Measurements from ENCODE around the gene NPB.

Gene NPB

DNA sequence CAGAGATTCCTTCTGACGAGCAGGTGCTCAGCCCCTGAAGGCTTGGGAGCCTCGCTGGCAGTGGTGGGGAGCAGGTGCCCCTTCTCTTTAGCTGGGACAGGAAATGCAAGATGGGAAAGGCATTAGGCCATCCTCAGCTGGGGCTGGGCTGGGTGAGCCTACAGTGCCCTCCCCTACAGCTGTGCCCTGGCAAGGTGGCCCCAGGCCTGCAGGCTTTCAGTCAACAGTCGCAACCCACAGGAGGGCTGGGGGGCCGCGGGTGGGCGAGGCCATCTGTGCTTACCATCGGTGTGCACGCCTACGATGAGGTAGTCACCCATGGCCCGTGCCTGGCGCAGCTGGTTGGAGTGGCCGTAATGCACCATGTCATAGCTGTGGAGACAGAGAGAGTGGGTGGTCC, 7.2 kb downstream of the NPB start:
- 95 to 96% methylated on average over 10 to 12 of the region's 12 CpGs for WGBS, 2 experiments (ENCODE audit: insufficient coverage in 2 of 2)
- H3K27ac ChIP-seq (ENCODE audit: low read depth, low read length, severe bottlenecking): no peak overlapping the region
- peaks cover 3% of the 10 kb centered on the region for H3K4me1 ChIP-seq (ENCODE audit: control insufficient read depth, insufficient read depth, low read length, poor library complexity, severe bottlenecking)
- H3K36me3 ChIP-seq (ENCODE audit: control insufficient read depth, insufficient read depth, low read length): peaks cover 77% of the 10 kb centered on the region
- no peaks in the 10 kb centered on the region for H3K9me3 ChIP-seq (ENCODE audit: control insufficient read depth, low read length)
- H3K4me3 ChIP-seq (ENCODE audit: extremely low read depth, insufficient read depth, low read length, poor library complexity, severe bottlenecking): no peak overlapping the region

GRCh38 chr17:81909966-81910839, 8.2 kb downstream of the NPB start:
- Histone ChIP-seq H3K9me3 (ENCODE audit: control insufficient read depth, low read length) (no peaks in the 10 kb centered on the region), H3K4me1 (ENCODE audit: control insufficient read depth, insufficient read depth, low read length, poor library complexity, severe bottlenecking) (peaks cover 3% of the 10 kb centered on the region), H3K27ac (ENCODE audit: low read depth, low read length, severe bottlenecking) (no peak overlapping the region), H3K4me3 (ENCODE audit: extremely low read depth, insufficient read depth, low read length, poor library complexity, severe bottlenecking) (peak overlapping the region; percentile 65), H3K36me3 (ENCODE audit: control insufficient read depth, insufficient read depth, low read length) (peaks cover 80% of the 10 kb centered on the region)
- 35 to 42% methylated on average over 15 to 19 of the region's 23 CpGs for WGBS, 2 experiments (ENCODE audit: insufficient coverage in 2 of 2)

DNA sequence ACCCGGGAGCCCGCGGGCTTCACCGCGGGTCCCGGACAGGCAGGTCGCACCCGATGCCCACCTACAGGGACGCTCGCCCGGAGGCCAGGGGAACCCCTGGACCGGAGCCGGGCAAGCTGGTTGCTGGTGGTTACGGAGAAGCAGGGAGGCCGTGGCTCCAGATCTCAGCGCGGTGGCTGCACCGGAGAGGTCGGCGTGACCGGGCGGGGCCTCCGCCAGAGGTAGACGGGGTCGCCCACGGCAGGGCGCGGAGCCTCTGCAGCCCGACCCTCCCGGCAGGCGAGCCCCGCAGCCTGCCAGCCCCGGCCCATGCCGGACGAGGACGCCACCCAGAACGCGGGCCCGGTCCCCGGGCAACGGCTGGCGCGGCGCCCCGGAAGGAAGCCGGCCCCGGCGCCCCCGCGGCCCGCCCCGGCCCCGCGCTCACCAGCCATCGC, 8.8 kb downstream of the NPB start:
- 1% methylated on average over 35 to 39 of the region's 55 CpGs for WGBS, 2 experiments (ENCODE audit: insufficient coverage in 2 of 2)
- Histone ChIP-seq H3K4me3 (ENCODE audit: extremely low read depth, insufficient read depth, low read length, poor library complexity, severe bottlenecking) (peak overlapping the region; percentile 65), H3K27ac (ENCODE audit: low read depth, low read length, severe bottlenecking) (no peak overlapping the region), H3K4me1 (ENCODE audit: control insufficient read depth, insufficient read depth, low read length, poor library complexity, severe bottlenecking) (peaks cover 3% of the 10 kb centered on the region), H3K36me3 (ENCODE audit: control insufficient read depth, insufficient read depth, low read length) (peaks cover 81% of the 10 kb centered on the region), H3K9me3 (ENCODE audit: control insufficient read depth, low read length) (no peaks in the 10 kb centered on the region)

GRCh38 chr17:81911277-81911961, 9.4 kb downstream of the NPB start, which contains the start of gene PCYT2:
PCYT2 (minus strand) TSS chr17:81911399; CDS start chr17:81911355, 44 bp downstream.
- 16 to 17% methylated on average over 42 of the region's 84 CpGs for WGBS, 2 experiments (ENCODE audit: insufficient coverage in 2 of 2)
- Histone ChIP-seq H3K27ac (ENCODE audit: low read depth, low read length, severe bottlenecking) (no peak within 1 kb of the TSS), H3K36me3 (ENCODE audit: control insufficient read depth, insufficient read depth, low read length) (peaks cover 80% of the 10 kb centered on the region), H3K4me1 (ENCODE audit: control insufficient read depth, insufficient read depth, low read length, poor library complexity, severe bottlenecking) (peaks cover 3% of the 10 kb centered on the region), H3K4me3 (ENCODE audit: extremely low read depth, insufficient read depth, low read length, poor library complexity, severe bottlenecking) (peak within 1 kb of the TSS; percentile 65), H3K9me3 (ENCODE audit: control insufficient read depth, low read length) (no peaks in the 10 kb centered on the region)

DNA sequence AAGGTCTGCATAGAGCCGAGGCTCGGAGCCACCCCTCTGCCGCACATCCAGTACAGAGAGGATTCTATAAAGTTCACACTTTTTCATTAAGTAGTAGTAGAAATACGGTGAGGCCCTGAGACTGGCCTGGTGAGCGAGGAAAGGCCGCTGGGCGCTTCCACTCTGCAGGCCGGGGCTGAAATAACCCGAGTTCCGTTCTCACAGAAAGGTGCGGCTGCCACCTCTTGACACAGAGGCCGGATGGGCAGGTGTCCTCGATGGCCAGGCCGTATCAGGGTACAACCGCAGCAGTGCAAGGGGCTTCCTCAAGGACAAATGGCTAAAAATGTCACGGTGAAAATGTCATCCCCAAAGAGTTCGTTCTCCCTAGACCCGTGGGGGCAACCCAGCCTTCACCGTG, 9.9 kb downstream of the NPB start:
- Histone ChIP-seq H3K27ac (ENCODE audit: low read depth, low read length, severe bottlenecking) (no peak overlapping the region), H3K4me3 (ENCODE audit: extremely low read depth, insufficient read depth, low read length, poor library complexity, severe bottlenecking) (peak overlapping the region; percentile 5), H3K36me3 (ENCODE audit: control insufficient read depth, insufficient read depth, low read length) (peaks cover 75% of the 10 kb centered on the region), H3K9me3 (ENCODE audit: control insufficient read depth, low read length) (no peaks in the 10 kb centered on the region), H3K4me1 (ENCODE audit: control insufficient read depth, insufficient read depth, low read length, poor library complexity, severe bottlenecking) (peaks cover 6% of the 10 kb centered on the region)
- WGBS, 2 experiments (ENCODE audit: insufficient coverage in 2 of 2): 92 to 94% methylated on average over 15 to 19 of the region's 19 CpGs

DNA sequence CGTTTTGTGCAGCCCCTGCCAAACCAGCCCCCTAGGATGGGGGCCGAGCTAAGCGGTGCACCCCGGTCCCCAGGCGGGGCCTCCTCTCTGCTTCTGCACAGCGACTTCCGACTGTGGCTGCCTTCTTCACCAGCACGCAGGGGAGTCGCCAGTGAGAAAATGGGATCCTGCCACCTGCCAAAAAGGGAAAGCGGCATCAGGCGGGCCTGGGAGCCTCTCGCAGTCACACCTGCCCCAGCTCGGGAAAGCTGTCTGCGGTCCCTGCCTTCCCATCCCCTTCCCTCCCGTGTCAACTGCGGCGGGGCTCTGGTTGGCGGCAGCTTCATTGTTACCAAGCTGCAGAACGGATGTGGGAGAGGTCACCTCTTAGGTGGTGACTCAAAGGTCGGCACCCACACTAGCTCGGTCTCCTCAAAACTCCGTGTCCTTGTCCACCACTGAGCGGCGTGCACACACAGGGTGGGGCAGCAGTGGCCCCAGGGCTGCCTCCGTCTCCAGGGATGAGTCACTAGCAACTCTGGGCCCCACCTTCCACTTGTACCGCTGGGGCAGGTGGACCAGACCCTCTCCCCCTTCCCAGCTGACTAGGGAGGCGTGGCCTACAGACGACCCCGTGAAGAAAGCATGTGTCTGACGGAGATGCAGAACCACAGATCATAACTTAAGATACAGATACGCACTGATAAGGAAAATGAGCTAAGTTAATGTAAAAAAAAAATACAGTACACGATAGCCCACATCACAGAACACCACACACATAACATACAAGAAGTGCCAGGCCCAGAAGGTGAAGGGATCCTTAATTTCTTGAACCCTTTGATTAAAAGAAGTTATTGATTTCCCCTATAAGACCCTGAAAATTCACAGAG, 10.6 kb downstream of the NPB start:
- H3K36me3 ChIP-seq (ENCODE audit: control insufficient read depth, insufficient read depth, low read length): peaks cover 68% of the 10 kb centered on the region
- H3K4me1 ChIP-seq (ENCODE audit: control insufficient read depth, insufficient read depth, low read length, poor library complexity, severe bottlenecking): peaks cover 10% of the 10 kb centered on the region
- 94 to 97% methylated on average over 25 to 26 of the region's 32 CpGs for WGBS, 2 experiments (ENCODE audit: insufficient coverage in 2 of 2)
- H3K4me3 ChIP-seq (ENCODE audit: extremely low read depth, insufficient read depth, low read length, poor library complexity, severe bottlenecking): no peak overlapping the region
- no peak overlapping the region for H3K27ac ChIP-seq (ENCODE audit: low read depth, low read length, severe bottlenecking)
- no peaks in the 10 kb centered on the region for H3K9me3 ChIP-seq (ENCODE audit: control insufficient read depth, low read length)

DNA sequence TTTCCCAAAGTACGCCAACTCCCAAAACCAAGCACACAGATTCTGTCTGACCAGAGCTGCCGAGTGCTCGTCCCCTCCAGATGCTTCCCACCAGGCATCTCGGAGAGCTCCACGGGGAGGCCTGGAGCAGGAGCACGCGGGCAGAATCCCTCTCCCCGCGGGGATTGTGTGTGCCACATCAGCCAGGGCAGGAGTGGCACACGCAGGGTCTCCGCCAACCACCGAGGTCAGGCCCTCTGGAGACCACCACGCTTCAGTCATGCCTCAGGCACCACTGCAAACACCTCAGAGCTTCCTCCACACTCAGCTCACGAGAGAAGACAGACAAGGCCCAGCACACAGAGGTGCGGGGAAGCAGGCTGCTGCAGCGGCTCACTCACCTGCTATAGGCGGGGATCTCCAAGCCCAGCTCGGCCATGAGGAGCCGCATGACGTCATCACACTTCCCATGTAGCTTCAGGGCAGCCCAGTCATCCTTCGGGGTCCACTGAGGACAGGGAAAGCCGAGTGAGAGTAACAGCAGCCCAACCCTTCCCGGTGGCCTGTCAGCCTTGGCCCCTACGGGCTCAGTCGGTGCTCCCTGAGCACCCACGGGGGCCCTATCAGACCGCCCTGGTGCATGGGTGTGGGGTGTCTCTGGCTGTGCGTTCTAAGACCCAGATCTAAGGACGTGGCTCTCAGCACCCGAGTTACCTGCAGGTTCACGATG, 11.5 kb downstream of the NPB start:
- WGBS, 2 experiments (ENCODE audit: insufficient coverage in 2 of 2): 94 to 97% methylated on average over 27 to 30 of the region's 31 CpGs
- H3K4me3 ChIP-seq (ENCODE audit: extremely low read depth, insufficient read depth, low read length, poor library complexity, severe bottlenecking): no peak overlapping the region
- H3K9me3 ChIP-seq (ENCODE audit: control insufficient read depth, low read length): no peaks in the 10 kb centered on the region
- peaks cover 10% of the 10 kb centered on the region for H3K4me1 ChIP-seq (ENCODE audit: control insufficient read depth, insufficient read depth, low read length, poor library complexity, severe bottlenecking)
- no peak overlapping the region for H3K27ac ChIP-seq (ENCODE audit: low read depth, low read length, severe bottlenecking)
- H3K36me3 ChIP-seq (ENCODE audit: control insufficient read depth, insufficient read depth, low read length): peaks cover 59% of the 10 kb centered on the region

DNA sequence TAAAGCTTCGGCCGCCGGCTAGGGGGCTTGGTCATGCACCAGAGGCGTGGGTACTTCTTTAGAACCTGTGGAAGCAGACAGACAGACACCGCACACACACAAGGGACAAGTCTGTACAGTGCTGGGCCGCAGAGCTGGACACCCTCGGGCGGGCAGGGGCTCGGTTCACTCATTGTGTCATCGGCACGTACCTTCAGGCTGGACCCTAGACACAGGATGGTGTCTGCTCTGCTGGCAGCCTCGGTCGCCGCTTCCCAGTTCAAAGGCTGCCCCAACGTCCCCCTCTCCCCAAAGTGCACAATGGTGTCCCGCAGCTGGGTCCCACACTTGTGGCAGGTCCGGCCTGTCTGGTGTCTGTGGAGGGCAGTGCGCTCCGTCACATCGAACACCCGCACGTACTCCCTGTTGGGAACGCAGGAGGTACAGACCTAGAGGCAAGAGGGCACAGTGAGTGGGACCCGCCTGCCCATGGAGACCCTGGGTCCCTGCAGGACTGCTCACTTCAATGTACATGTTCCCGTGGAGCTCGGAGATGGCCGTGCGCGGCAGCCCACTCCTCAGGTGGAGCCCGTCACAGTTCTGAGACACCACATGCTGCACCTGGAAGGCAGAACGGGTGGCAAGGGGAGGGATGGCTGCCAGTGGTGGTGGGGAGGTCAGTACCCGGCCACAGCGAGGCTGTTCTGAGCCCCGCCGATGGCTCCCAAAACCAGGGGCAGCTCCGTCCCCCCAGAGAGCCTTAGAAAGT, 12.2 kb downstream of the NPB start:
- WGBS, 2 experiments (ENCODE audit: insufficient coverage in 2 of 2): 93 to 96% methylated on average over 31 to 32 of the region's 36 CpGs

GRCh38 chr17:81915331-81915730, 13.3 kb downstream of the NPB start:
- peaks cover 7% of the 10 kb centered on the region for H3K4me1 ChIP-seq (ENCODE audit: control insufficient read depth, insufficient read depth, low read length, poor library complexity, severe bottlenecking)
- WGBS, 2 experiments (ENCODE audit: insufficient coverage in 2 of 2): 92 to 97% methylated on average over 11 to 12 of the region's 12 CpGs
- no peak overlapping the region for H3K27ac ChIP-seq (ENCODE audit: low read depth, low read length, severe bottlenecking)
- no peaks in the 10 kb centered on the region for H3K9me3 ChIP-seq (ENCODE audit: control insufficient read depth, low read length)
- H3K4me3 ChIP-seq (ENCODE audit: extremely low read depth, insufficient read depth, low read length, poor library complexity, severe bottlenecking): no peak overlapping the region
- peaks cover 57% of the 10 kb centered on the region for H3K36me3 ChIP-seq (ENCODE audit: control insufficient read depth, insufficient read depth, low read length)

More for the DNA sequence above, 12.2 kb downstream of the NPB start:
- peaks cover 10% of the 10 kb centered on the region for H3K4me1 ChIP-seq (ENCODE audit: control insufficient read depth, insufficient read depth, low read length, poor library complexity, severe bottlenecking)
- no peaks in the 10 kb centered on the region for H3K9me3 ChIP-seq (ENCODE audit: control insufficient read depth, low read length)
- peaks cover 56% of the 10 kb centered on the region for H3K36me3 ChIP-seq (ENCODE audit: control insufficient read depth, insufficient read depth, low read length)
- no peak overlapping the region for H3K27ac ChIP-seq (ENCODE audit: low read depth, low read length, severe bottlenecking)
- H3K4me3 ChIP-seq (ENCODE audit: extremely low read depth, insufficient read depth, low read length, poor library complexity, severe bottlenecking): no peak overlapping the region

All from mesodermal cell (in vitro differentiated cells).